NCI-H345 treated with DMSO at 0.1 percent for 48 hours (cell line): ENCODE measurements around the gene GALNT18.

Source experiments
- DNase-seq: peaks from one replicate; lab custom pipeline; 2025; ENCODE audit not compliant: unreplicated experiment; lab: John Stamatoyannopoulos, UW

Gene GALNT18

GRCh38 chr11:11251394-11251970 is 370.3 kb downstream of the GALNT18 start:
- no peak for DNase-seq

GRCh38 chr11:11250470-11250869 is 371.3 kb downstream of the GALNT18 start:
- no peak for DNase-seq

- DNase-seq: no peak
These were observed 374.2 kb downstream of the GALNT18 start for GRCh38 chr11:11247576-11247975.

- DNase-seq: no peak
These were observed 374.7 kb downstream of the GALNT18 start for GRCh38 chr11:11247086-11247485.

GRCh38 chr11:11246166-11246565 is 375.6 kb downstream of the GALNT18 start:
- DNase-seq: no peak

GRCh38 chr11:11245453-11245852 is 376.4 kb downstream of the GALNT18 start:
- DNase-seq: no peak

GRCh38 chr11:11244470-11245080 is 377.2 kb downstream of the GALNT18 start:
- DNase-seq: no peak

- DNase-seq: no peak
These were observed 378.0 kb downstream of the GALNT18 start for GRCh38 chr11:11243590-11244469.

- DNase-seq: no peak
These were observed 378.6 kb downstream of the GALNT18 start for GRCh38 chr11:11243209-11243589.

GRCh38 chr11:11241284-11241683 is 380.5 kb downstream of the GALNT18 start:
- no peak for DNase-seq

GRCh38 chr11:11239959-11240358 is 381.8 kb downstream of the GALNT18 start:
- no peak for DNase-seq

GRCh38 chr11:11237070-11237832 is 384.6 kb downstream of the GALNT18 start:
- DNase-seq: no peak

- no peak for DNase-seq
These were observed 385.2 kb downstream of the GALNT18 start for GRCh38 chr11:11236498-11237059.

GRCh38 chr11:11231763-11232162 is 390.0 kb downstream of the GALNT18 start:
- no peak for DNase-seq

GRCh38 chr11:11230802-11231562 is 390.8 kb downstream of the GALNT18 start:
- no peak for DNase-seq

- DNase-seq: no peak
These were observed 391.7 kb downstream of the GALNT18 start for GRCh38 chr11:11230087-11230486.

GRCh38 chr11:11229647-11230046 is 392.2 kb downstream of the GALNT18 start:
- no peak for DNase-seq

- DNase-seq: no peak
These were observed 394.3 kb downstream of the GALNT18 start for GRCh38 chr11:11227296-11228085.
